GM12872 (cell line): Measurements from ENCODE around the gene PFKFB4.

Source experiments
- TF ChIP-seq, protein P1 (sequence below): IDR thresholded peaks from 3 replicates; pipeline ENCODE4 v1.5.1; 2011; ENCODE audit warnings: low read depth, mild to moderate bottlenecking, low read length, moderate library complexity; ENCODE audit not compliant: insufficient read depth

The PFKFB4 gene

GRCh38 chr3:48518638-48519276 is 37.8 kb downstream of the PFKFB4 start:
- TF ChIP-seq, protein P1, sequence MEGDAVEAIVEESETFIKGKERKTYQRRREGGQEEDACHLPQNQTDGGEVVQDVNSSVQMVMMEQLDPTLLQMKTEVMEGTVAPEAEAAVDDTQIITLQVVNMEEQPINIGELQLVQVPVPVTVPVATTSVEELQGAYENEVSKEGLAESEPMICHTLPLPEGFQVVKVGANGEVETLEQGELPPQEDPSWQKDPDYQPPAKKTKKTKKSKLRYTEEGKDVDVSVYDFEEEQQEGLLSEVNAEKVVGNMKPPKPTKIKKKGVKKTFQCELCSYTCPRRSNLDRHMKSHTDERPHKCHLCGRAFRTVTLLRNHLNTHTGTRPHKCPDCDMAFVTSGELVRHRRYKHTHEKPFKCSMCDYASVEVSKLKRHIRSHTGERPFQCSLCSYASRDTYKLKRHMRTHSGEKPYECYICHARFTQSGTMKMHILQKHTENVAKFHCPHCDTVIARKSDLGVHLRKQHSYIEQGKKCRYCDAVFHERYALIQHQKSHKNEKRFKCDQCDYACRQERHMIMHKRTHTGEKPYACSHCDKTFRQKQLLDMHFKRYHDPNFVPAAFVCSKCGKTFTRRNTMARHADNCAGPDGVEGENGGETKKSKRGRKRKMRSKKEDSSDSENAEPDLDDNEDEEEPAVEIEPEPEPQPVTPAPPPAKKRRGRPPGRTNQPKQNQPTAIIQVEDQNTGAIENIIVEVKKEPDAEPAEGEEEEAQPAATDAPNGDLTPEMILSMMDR = no peak

GRCh38 chr3:48518069-48518468 is 38.5 kb downstream of the PFKFB4 start:
- TF ChIP-seq, protein P1 = no peak

DNA sequence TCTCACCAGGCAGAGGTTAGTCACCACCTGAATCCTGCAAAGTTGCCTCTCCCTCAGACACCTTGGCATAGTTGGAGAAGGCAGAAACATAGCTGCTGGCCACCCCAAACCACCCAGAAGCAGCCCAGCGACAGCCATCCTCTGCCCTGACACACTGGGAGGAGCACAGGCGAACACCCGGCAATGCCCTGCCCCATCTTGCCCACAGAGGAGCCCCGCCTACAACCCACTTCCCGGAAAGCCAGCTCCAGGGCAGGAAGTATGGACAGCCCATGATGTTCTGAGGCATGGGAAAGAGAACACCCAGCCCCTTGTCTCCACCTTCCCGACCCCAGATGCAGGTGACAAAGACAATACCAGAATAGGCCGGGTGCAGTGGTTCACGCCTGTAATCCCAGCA is 40.0 kb downstream of the PFKFB4 start:
- TF ChIP-seq, protein P1 = no peak

DNA sequence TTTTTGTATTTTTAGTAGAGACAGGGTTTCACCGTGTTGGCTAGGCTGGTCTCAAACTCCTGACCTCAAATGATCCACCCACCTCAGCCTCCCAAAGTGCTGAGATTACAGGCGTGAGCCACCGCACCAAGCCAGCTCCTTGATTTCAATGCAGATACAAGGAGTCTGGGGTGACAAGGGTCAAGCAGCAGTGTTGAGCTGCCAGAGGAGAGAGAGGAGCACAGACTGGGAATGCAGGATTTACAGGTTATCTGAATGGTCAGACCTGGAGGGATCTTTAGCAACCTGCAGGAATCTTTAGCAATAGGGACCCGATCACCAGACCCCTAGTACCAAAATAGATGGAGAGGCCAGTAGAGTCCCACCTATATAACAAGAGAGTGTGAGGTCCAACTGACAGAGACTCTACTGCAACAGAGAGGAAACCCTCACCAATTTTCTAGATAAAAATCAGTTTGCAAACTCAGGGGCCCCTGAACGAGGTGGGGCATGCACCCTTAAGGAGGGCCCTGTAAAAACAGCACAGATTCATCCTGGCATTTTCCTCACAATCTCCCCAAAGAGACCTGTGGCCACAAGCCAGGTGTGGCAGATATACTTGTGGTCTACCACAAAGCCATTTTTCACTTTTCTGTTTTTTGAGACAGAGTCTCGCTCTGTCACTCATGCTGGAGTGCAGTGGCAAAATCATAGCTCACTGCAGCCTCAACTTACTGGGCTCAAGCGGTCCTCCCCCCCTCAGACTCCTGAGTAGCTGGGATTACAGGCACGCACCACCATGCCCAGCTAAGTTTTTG is 42.0 kb downstream of the PFKFB4 start:
- TF ChIP-seq, protein P1 = no peak

- TF ChIP-seq, protein P1 = no peak
These were observed 45.1 kb downstream of the PFKFB4 start for GRCh38 chr3:48511551-48511950.

GRCh38 chr3:48507256-48508061 is 49.1 kb downstream of the PFKFB4 start:
- TF ChIP-seq, protein P1 = peak; percentile 94

GRCh38 chr3:48505968-48506504 is 50.6 kb downstream of the PFKFB4 start:
- TF ChIP-seq, protein P1 = no peak
